IPS-18c (cell line): ENCODE data around the gene AFAP1.

Experiments
- H3K4me3 ChIP-seq: 2 replicates; pipeline ENCODE4 v1.7.0; 2013; ENCODE audit warnings: low read depth, mild to moderate bottlenecking, low read length, moderate library complexity; ENCODE audit not compliant: insufficient read depth
- H3K9me3 ChIP-seq: one replicate; pipeline ENCODE4 v1.6.1; 2013; ENCODE audit warnings: mild to moderate bottlenecking, low read length, moderate library complexity; ENCODE audit not compliant: control insufficient read depth, insufficient read depth

The AFAP1 gene

GRCh38 chr4:7907142-7907541, 32.5 kb downstream of the AFAP1 start:
- Histone ChIP-seq H3K4me3 (no peak overlapping the region), H3K9me3 (no peaks in the 10 kb centered on the region)

GRCh38 chr4:7906171-7906701, 33.4 kb downstream of the AFAP1 start:
- no peaks in the 10 kb centered on the region for H3K9me3 ChIP-seq

GRCh38 chr4:7904952-7905915, 34.4 kb downstream of the AFAP1 start:
- no peak overlapping the region for H3K4me3 ChIP-seq
- no peaks in the 10 kb centered on the region for H3K9me3 ChIP-seq

More at GRCh38 chr4:7906171-7906701, 33.4 kb downstream of the AFAP1 start:
- no peak overlapping the region for H3K4me3 ChIP-seq

GRCh38 chr4:7903791-7904516, 35.7 kb downstream of the AFAP1 start:
- Histone ChIP-seq H3K4me3 (no peak overlapping the region), H3K9me3 (no peaks in the 10 kb centered on the region)

GRCh38 chr4:7902826-7903225, 36.8 kb downstream of the AFAP1 start:
- H3K4me3 ChIP-seq: no peak overlapping the region
- no peaks in the 10 kb centered on the region for H3K9me3 ChIP-seq

GRCh38 chr4:7902101-7902553, 37.5 kb downstream of the AFAP1 start:
- H3K4me3 ChIP-seq: no peak overlapping the region
- no peaks in the 10 kb centered on the region for H3K9me3 ChIP-seq

GRCh38 chr4:7901311-7901885, 38.3 kb downstream of the AFAP1 start:
- H3K9me3 ChIP-seq: no peaks in the 10 kb centered on the region
- H3K4me3 ChIP-seq: no peak overlapping the region

- H3K9me3 ChIP-seq: no peaks in the 10 kb centered on the region
- no peak overlapping the region for H3K4me3 ChIP-seq
Observed at GRCh38 chr4:7900334-7900909, 39.2 kb downstream of the AFAP1 start.

- H3K9me3 ChIP-seq: no peaks in the 10 kb centered on the region
Observed at GRCh38 chr4:7899184-7899869, 40.3 kb downstream of the AFAP1 start.

GRCh38 chr4:7898385-7898784, 41.3 kb downstream of the AFAP1 start:
- H3K9me3 ChIP-seq: no peaks in the 10 kb centered on the region

More at GRCh38 chr4:7899184-7899869, 40.3 kb downstream of the AFAP1 start:
- no peak overlapping the region for H3K4me3 ChIP-seq

GRCh38 chr4:7897811-7898210, 41.9 kb downstream of the AFAP1 start:
- Histone ChIP-seq H3K9me3 (no peaks in the 10 kb centered on the region), H3K4me3 (no peak overlapping the region)

More at GRCh38 chr4:7898385-7898784, 41.3 kb downstream of the AFAP1 start:
- no peak overlapping the region for H3K4me3 ChIP-seq

GRCh38 chr4:7894677-7895181, 44.9 kb downstream of the AFAP1 start:
- Histone ChIP-seq H3K9me3 (no peaks in the 10 kb centered on the region), H3K4me3 (no peak overlapping the region)

GRCh38 chr4:7894098-7894676, 45.5 kb downstream of the AFAP1 start:
- Histone ChIP-seq H3K9me3 (no peaks in the 10 kb centered on the region), H3K4me3 (no peak overlapping the region)

- H3K4me3 ChIP-seq: no peak overlapping the region
- H3K9me3 ChIP-seq: no peaks in the 10 kb centered on the region
Observed at GRCh38 chr4:7893539-7893938, 46.1 kb downstream of the AFAP1 start.

- H3K4me3 ChIP-seq: no peak overlapping the region
- no peaks in the 10 kb centered on the region for H3K9me3 ChIP-seq
Observed at GRCh38 chr4:7892212-7893019, 47.2 kb downstream of the AFAP1 start.
